Inflammatory macrophage (primary cell): ENCODE results near the gene C3orf70.

Experiments used
- DNase-seq, 2 donors: peaks; one replicate each; pipeline ENCODE4 v3.0.0-alpha.2; 2020 to 2022

Gene C3orf70

DNA sequence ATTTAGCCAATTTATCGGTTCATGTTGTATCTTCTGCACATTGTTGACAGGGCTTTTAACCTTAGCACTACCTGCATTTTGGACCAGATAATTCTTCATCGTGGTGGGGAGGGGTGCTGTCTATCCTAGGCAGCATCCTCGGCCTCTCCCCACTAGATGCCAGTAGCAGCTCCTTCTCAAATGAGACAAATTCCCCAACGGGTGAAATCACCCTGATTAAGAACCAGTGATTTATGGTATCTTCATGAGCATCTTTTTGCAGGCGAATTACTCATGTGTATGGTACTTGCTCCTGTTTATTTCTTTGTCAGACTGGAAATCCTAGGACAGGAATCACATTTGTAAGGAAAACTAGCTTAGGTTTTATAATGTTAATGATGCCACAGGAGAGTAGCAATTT lies 68.0 kb downstream of the C3orf70 start:
- DNase-seq: no peak

DNA sequence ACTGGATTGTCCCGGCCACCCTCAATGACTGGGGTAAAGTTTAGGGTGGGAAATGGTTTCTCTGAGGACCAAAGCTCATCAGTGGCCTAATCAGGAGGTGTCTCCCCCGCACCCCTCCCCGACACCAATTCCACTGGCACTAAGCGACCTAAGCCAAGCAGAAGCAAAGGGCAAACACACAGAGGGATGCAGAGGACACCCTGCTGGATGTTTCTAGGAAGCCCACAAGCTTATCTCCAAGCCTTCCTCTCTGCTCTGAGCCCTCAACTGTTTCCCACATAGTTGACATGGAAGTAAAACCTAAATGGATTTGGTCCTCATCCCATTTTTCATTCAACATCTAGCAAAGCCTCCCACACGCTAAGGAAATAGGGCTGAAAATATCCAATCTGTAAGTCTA lies 68.5 kb downstream of the C3orf70 start:
- no peak for DNase-seq

DNA sequence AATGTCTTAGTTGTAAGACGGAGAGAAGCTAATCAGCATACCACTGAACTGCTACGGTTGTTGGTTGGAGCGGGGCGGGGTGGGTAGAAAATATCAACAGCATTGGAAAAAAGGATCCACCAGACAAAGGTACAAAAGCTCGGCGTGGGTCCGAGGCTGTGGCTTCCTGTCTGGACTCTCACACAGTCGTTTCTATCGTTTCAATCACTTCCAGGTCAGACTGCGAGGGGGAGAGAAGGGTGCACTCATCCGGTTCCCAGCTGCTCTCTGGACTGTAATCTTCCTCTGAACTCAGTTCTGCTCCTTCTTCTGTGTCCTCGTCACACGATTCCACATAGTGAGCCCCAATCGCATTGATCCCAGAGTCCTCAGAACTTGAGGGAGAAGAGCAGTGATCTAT lies 70.0 kb downstream of the C3orf70 start:
- DNase-seq: no peak

DNA sequence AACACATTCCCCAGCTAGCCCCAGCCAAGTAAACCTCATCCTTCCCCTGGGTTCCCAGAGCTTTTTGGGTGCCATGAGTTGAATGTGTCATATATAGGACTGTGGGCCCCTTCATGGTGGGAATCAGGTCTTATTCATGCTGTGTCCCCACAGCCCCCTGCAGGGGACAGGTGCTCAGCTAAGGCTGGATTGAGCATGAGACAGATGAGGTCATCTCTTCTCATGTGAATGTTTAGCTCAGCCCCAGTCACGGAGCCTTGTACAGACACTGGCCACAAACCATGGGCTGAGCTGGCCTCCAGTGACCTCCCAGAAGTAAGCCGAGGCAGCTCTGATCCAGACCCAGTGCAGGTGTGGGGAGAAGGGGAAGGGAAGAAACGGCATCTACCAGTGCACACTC lies 70.7 kb downstream of the C3orf70 start:
- no peak for DNase-seq

DNA sequence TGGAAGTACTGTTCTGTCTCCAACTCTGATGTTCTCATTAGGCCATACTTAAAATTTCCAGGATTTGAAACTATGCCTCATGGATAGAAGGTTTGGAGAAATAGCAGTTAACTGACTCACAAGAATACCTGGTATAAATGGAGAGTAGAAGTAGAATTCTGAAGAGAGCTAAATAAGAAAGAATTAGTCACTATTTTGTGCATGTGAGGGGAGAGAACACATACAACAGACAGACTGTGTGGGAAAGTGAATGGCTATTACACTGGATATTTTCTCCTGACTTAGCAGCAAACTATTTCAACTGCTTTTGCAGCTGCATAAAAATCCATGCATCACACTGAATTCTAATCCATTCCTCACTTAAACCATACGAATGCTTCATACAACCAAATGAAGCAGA lies 71.3 kb downstream of the C3orf70 start:
- DNase-seq: no peak

GRCh38 chr3:185079625-185080024 lies 73.2 kb downstream of the C3orf70 start:
- no peak for DNase-seq

DNA sequence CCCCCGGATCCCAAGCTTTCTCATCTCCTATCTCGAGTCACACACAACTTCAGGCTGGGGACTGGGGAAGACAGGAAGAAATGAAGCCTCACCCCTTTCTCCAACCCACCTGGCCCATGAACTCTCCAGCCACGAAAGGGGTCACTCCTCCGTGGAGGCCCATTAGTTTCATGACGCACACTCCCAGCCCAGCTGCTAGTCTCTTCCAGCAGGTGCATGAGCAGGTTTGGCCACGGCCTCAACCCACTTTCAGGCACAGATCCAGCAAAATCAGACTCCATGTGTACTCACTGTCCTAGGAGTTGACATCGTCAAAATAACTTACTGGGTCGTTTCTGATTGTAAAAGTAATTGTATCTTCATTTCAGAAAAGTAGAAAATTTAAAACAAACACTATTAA lies 76.6 kb downstream of the C3orf70 start:
- DNase-seq: no peak

GRCh38 chr3:185075547-185075946 lies 77.3 kb downstream of the C3orf70 start:
- no peak for DNase-seq

GRCh38 chr3:185071287-185071800 lies 81.5 kb downstream of the C3orf70 start:
- DNase-seq: no peak

- DNase-seq: peak in 1 of 2 donors; percentile 17
Observed at GRCh38 chr3:185070491-185071286, 82.2 kb downstream of the C3orf70 start.

DNA sequence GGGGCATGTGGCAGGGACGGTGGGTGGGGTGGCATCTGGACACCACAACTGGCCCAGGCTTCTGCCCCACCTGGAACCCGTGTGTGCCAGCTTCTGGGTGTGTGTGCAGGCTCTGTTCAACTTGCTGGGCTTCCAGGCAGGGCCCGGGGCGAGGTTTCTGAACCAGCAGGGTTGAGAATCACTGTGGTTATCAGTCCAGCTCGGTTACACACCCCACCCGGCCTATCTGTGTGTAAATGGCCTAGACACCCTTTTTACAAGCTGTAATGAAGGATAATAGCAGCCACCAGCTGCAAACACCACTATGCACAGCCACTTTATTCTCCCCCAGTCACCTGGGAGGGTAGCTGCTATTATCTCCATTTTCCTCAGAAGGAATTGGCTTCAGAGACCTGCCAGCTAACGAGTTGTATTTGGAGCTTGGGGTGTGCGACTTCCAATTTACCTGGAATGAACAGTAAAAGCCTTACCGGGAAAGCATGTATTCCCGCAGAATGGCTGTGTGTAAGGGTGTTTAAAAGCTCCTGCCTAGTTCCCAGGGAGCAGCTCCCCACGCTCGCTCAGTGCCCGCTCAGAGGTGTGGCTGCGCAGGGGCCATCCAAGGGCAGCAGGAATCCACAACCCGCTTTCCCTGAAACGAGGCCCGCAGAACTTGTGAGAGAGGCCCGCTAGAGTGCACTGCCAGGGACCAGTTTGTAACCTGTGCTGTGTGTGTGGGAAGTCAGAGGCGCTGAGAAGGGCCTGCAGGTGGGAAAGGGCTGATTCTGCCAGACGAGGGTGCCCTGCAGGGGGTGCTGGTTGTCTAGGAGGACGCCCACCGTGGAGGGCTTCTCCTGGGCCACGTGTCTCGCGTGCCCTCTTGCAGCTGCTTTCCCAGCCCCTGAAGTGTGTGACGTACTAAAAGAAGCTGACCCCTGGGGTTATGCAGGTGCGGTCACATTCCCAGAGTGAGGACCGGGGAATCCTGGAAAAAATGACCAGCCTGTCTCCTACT lies 83.5 kb downstream of the C3orf70 start:
- no peak for DNase-seq

DNA sequence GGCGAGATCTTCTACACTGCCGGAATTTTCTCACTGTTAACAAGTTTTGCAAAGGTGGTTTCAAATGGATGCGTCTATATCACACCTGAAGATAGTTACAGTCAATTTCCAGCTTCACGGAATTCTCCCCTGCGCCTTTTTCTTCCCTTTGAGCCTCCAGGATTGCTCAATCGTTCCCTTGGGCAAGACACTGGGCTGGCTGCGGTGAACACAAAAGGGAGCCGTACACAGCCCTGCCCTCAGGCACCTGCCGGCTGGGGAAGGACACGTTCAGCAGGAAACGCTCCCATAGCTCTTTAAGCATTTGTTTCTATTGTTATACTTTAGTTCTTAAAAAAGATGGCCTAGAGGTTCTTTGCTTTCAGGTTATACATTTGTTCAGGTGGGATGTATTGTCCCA lies 85.7 kb downstream of the C3orf70 start:
- no peak for DNase-seq

GRCh38 chr3:185066251-185066650 lies 86.6 kb downstream of the C3orf70 start:
- DNase-seq: no peak

GRCh38 chr3:185065059-185065458 lies 87.8 kb downstream of the C3orf70 start:
- DNase-seq: no peak

DNA sequence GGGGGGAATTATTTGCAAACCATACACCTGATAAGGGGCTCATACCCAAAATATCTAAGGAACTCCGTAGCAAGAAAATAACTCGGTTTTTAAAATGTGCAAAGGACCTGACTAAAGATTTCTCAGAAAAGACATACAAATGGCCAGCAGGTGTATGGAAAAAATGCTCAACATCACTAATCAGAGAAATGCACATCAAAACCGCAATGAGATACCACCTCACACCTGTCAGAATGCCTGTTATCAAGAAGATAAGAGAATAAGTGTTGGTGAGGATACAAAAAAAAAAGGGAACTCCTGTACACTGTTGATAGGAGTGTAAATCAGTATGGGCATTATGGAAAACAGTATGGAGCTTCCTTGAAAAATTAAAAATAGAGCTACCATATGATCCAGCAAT lies 89.4 kb downstream of the C3orf70 start:
- no peak for DNase-seq

- DNase-seq: no peak
Observed at GRCh38 chr3:185062191-185062590, 90.7 kb downstream of the C3orf70 start.

DNA sequence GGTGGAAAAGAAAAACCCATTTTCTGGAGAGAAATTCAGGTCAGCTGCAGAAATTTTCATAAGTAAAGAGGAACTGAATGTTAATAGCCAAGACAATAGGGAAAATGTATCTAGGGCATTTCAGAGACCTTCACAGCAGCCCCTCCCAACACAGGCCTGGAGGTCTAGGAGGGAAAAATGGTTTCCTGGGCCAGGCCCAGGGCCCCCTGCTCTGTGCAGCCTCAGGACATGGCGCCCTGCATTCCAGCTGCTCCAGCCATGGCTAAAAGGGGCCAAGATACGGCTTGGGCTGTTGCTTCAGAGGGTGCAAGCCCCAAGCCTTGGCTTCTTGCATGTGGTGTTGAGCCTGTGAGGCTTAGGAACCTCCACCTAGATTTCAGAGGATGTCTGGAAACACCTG lies 92.2 kb downstream of the C3orf70 start:
- DNase-seq: no peak

- DNase-seq: peak; percentile 47 to 61
Observed at GRCh38 chr3:185059766-185060165, 93.1 kb downstream of the C3orf70 start.

DNA sequence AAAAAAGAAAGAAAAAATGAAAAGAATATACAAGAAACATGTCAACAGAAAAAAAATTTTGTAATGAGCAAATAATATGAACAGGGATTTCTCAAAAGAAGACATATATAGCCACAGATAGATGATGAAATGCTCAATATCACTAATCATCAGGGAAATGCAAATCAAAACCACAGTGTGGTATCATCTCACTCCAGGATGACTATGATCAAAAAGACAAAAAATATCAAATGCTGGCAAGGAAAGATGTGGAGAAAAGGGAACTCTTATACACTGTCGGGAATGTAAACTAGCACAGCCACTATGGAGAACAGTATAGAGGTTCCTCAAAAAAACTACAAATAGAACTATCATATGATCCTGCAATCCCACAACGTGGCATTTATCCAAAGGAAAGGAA lies 94.1 kb downstream of the C3orf70 start:
- DNase-seq: peak; percentile 27 to 36

DNA sequence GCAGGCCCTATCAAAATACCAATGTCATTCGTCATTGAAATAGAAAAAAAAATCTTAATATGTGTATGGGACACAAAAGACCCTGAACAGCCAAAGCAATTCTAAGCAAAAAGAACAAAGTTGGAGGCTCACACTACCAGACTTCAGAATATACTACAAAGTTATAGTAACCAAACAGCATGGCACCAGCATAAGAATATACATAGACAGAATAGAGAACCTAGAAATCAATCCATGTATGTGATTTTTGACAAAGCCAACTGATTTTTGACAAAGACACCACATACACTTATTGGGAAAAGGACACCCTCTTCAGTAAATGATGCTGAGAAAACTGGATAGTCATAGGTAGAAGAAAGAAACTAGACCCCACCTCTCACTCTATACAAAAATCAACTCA lies 95.0 kb downstream of the C3orf70 start:
- DNase-seq: no peak

GRCh38 chr3:185056908-185057307 lies 96.0 kb downstream of the C3orf70 start:
- DNase-seq: no peak

GRCh38 chr3:185052631-185053030 lies 100.2 kb downstream of the C3orf70 start:
- no peak for DNase-seq

DNA sequence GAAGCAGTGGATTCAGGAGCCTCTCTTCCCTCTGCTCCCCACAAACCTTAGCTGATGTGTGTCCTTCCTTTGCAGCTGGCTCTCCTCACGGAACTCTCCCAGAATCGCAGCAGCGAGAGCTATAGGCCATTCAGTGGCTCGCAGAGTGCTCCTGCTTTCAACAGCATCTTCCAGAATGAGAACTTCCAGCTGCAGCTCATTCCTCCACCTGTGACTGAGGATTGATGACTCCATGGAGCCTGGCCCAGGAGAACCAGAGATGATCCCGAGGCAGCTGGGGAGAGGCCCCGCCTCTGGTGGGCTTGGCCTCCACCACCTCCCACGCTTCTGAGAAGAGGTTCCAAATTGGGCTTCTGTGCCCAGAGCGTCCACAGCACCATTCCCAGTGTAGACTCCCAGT lies 101.1 kb downstream of the C3orf70 start:
- DNase-seq: no peak

DNA sequence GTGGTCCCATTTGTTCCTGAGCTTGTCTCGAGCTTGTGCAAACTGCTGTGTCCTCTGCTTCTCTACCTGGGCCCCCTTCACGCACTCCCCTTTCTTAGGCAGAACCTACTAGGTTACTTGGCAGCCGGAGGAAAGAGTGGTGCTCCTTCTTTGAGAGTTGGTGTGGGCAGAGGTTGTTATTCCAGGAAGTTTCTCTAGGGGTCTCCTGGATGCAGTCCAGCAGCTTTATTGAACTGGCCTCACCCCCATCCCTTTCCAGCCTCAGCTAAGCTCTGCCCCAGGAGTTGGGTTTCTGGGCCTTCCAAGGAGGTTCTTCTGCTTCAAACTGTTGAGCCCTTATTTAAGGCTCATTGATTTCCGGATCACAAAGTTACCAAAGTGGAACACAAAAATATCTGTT lies 103.2 kb downstream of the C3orf70 start:
- no peak for DNase-seq
